K562 (cell line): ENCODE measurements around the gene MAPT. TPM values are rescaled to one million over a fixed set of nuclear protein-coding genes. Genes with fewer than 3 reads are reported as not detected.

Experiments used
- ATAC-seq: fragments of 200-7000 bp; cut with Tn5 transposase; 3 replicates; pipeline ENCODE4 v1.9.1; 2020; ENCODE audit warnings: moderate library complexity
- BruUV-seq: library from RNA; stranded (reverse); fragments of 400-500 nt; replicated peaks from 2 replicates; lab custom pipeline; 2021; lab: Mats Ljungman, UMichigan
- CTCF ChIA-PET: fragments of 300-600 bp; formaldehyde crosslinking; extraction: SDS; loops from one replicate; lab custom pipeline; 2021; ENCODE audit warnings: low intra/inter-chr PET ratio; lab: Yijun Ruan, JAX
- POLR2A ChIA-PET: fragments of 300-600, 350-650 bp; sonication (Branson Sonifier 250); formaldehyde crosslinking; extraction: SDS; loops from one replicate; lab custom pipeline; 2021; ENCODE audit warnings: antibody characterized with exemption, inconsistent platforms; lab: Yijun Ruan, JAX
- DNase-seq, 4 experiments: peaks; one replicate each; pipeline versions ENCODE4 v3.0.0 to v3.0.0-alpha.2; 2011 to 2018; ENCODE audit warnings: low spot score in 3 of 4, mixed read lengths in 3 of 4; ENCODE audit errors: extremely low read depth in 1 of 4
- FAIRE-seq: peaks from 2 replicates; lab custom pipeline; 2011; peaks lifted over from hg19 to GRCh38; lab: Jason Lieb, UNC
- H2AFZ ChIP-seq: 2 replicates; pipeline ENCODE4 v1.6.0; 2011; ENCODE audit warnings: low read depth, low read length, control low read depth, inconsistent platforms
- H3K27ac ChIP-seq: fragments of 200-600 bp; 3 replicates; pipeline ENCODE4 v1.8.0; 2011; ENCODE audit warnings: low read depth, mild to moderate bottlenecking, control low read depth, inconsistent platforms, low read length, moderate library complexity, mixed read lengths; ENCODE audit errors: extremely low read depth
- H3K27me3 ChIP-seq, 2 experiments: fragments of 300-600 bp in 1 of 2; 2 replicates in 1 of 2; 3 replicates in 1 of 2; pipeline versions ENCODE4 v1.6.0 to v1.8.0; 2011; ENCODE audit warnings: inconsistent platforms in 2 of 2, low read length in 2 of 2, mild to moderate bottlenecking in 1 of 2, mixed read lengths in 1 of 2, moderate library complexity in 1 of 2; ENCODE audit not compliant: control insufficient read depth in 2 of 2, insufficient read depth in 2 of 2
- H3K36me3 ChIP-seq: fragments of 300-600 bp; 3 replicates; pipeline ENCODE4 v1.8.0; 2011; ENCODE audit warnings: mild to moderate bottlenecking, low read length, inconsistent platforms; ENCODE audit not compliant: control insufficient read depth, insufficient read depth
- H3K4me1 ChIP-seq, 2 experiments: fragments of 200-600 bp in 1 of 2; replicated peaks in 1 of 2; 2 replicates in 1 of 2; 3 replicates in 1 of 2; pipeline versions ENCODE4 v1.5.1 to v1.8.0; 2011; ENCODE audit warnings: inconsistent platforms in 2 of 2, low read length in 2 of 2, mild to moderate bottlenecking in 1 of 2, mixed read lengths in 1 of 2, moderate library complexity in 1 of 2; ENCODE audit not compliant: control insufficient read depth in 2 of 2, insufficient read depth in 2 of 2
- H3K4me2 ChIP-seq: 2 replicates; pipeline ENCODE4 v1.6.1; 2011; ENCODE audit warnings: low read length, control low read depth, inconsistent platforms, mixed read lengths; ENCODE audit not compliant: insufficient read depth
- H3K4me3 ChIP-seq: fragments of 200-600 bp; sonication (generic), shearing (Covaris generic); 2 replicates; pipeline ENCODE4 v1.5.1; 2016; ENCODE audit warnings: control low read depth, inconsistent platforms
- H3K79me2 ChIP-seq: fragments of 200-600 bp; 3 replicates; pipeline ENCODE4 v1.8.0; 2011; ENCODE audit warnings: low read length, inconsistent platforms; ENCODE audit not compliant: control insufficient read depth, insufficient read depth
- H3K9ac ChIP-seq, 2 experiments: 2 replicates each; pipeline versions ENCODE4 v1.6.0 to v1.6.1; 2011; ENCODE audit warnings: low read depth in 2 of 2, low read length in 2 of 2, control low read depth in 1 of 2, inconsistent platforms in 1 of 2, mild to moderate bottlenecking in 1 of 2, mixed read lengths in 1 of 2; ENCODE audit not compliant: insufficient read depth in 1 of 2
- H3K9me1 ChIP-seq: one replicate; pipeline ENCODE4 v1.6.0; 2011; ENCODE audit warnings: inconsistent platforms, mild to moderate bottlenecking, low read length, moderate library complexity; ENCODE audit not compliant: control insufficient read depth, insufficient read depth
- H3K9me3 ChIP-seq: replicated peaks from 2 replicates; pipeline ENCODE4 v1.5.1; 2011; ENCODE audit warnings: low read depth, low read length, inconsistent platforms; ENCODE audit not compliant: control insufficient read depth, insufficient read depth
- H4K20me1 ChIP-seq: replicated peaks from 2 replicates; pipeline ENCODE4 v1.6.1; 2011; ENCODE audit warnings: low read length, inconsistent platforms, mixed read lengths; ENCODE audit not compliant: control insufficient read depth, insufficient read depth
- ZNF23 ChIP-seq: fragments of 250-450 bp; sonication (Bioruptor Pico); IDR thresholded peaks from 2 replicates; pipeline ENCODE4 v1.4.0; 2020; ENCODE audit warnings: mild to moderate bottlenecking
- WGBS: fragments of 100-300 bp; shearing (Covaris generic); methylation state at CpG from one replicate; pipeline ENCODE4 v1.1.6; 2016; ENCODE audit warnings: low coverage, mixed read lengths; ENCODE audit not compliant: insufficient coverage; ENCODE audit errors: missing lambda C conversion rate; 5-methylcytosine and 5-hydroxymethylcytosine counted together
- in situ Hi-C: fragments of 300-500 bp; cut with MboI; formaldehyde crosslinking; loops from 4 replicates; pipeline ENCODE4 v1.15.0; 2018; ENCODE audit warnings: inconsistent platforms, mixed read lengths
- intact Hi-C: fragments of 100-400 bp; cut with micrococcal nuclease; formaldehyde crosslinking; loops from 2 replicates; pipeline ENCODE4 v1.14.2; 2022
- polyA plus RNA-seq, 8 experiments: library from polyadenylated mRNA; depleted of rRNA in 4 of 8; stranded (reverse) in 5 of 8; unstranded in 3 of 8; fragments of >200 nt; fragmentation: Nextera tagmentation in 2 of 8; fragmentation: Illumina TruSeq in 1 of 8; extraction: Ambion mirVana in 2 of 8; extraction: Trizol in 1 of 8; gene quantifications; 2 replicates each; pipeline versions ENCODE4 v1.2.1 to v1.2.3, GENCODE V29; 2011 to 2014; ENCODE audit warnings: inconsistent platforms in 1 of 8, missing spikeins in 1 of 8
- total RNA-seq, 7 experiments: library from RNA; depleted of rRNA in 6 of 7; stranded (reverse); fragments of >200 nt in 6 of 7; fragmentation: Illumina TruSeq in 2 of 7; extraction: Trizol in 2 of 7; gene quantifications; 2 replicates each; pipeline versions ENCODE4 v1.2.1 to v1.2.3, GENCODE V29; 2011 to 2021; ENCODE audit warnings: low replicate concordance in 1 of 7
- TF ChIP-seq, protein P1 (sequence below), 3 experiments: IDR thresholded peaks in 2 of 3; conservative IDR thresholded peaks in 1 of 3; 2 replicates each; pipeline ENCODE4 v1.5.1; 2011 to 2012; ENCODE audit warnings: low read length in 3 of 3, mild to moderate bottlenecking in 3 of 3, control low read depth in 2 of 3, improper control_type of control experiment in 1 of 3, inconsistent platforms in 1 of 3, low read depth in 1 of 3, mixed read lengths in 1 of 3, moderate library complexity in 1 of 3; ENCODE audit not compliant: insufficient read depth in 2 of 3

The MAPT gene
- total and polyA plus RNA-seq, 9 of the 15 experiments (the other 6 are each of a cell fraction or from before 2014, with no cell fraction given): 0.04 to 1.1 (median 0.36) TPM

DNA sequence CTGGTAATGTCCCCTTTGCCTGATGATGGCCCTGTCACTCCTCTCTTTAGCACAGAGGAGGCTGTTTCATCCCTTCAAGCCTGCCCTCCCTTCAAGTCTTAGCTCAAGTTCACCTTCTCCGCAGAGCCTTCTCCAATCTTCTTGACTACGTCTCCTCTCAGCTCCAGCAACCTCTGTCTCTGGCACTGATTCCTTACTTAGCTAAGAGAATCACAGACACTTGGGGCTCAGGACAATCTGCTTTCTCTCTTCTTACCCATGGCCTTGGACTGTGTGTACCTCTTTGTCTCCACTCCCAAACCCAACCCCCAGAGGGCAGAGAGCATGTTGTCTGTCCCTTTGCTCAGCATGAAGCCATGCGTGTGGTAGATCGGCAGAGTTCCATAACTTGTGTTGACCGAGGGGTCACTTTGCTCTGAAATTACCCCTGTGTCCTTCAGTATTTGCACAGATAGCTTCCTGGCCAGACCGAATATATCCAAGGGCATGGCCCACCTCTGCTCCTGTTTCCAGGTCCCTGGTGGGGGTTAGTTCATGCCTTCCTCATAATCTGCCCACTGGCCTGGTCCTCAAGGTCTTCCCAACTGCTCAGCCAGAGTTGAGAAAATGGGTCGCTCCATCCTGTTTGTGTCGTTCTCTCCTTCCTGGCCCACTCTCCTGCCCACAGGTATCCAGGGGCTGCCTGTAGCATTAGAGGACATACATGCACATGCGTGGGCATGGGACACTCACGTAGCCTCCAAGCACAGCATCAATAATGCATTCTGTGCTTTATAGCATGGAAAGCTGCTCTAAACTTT lies 41.6 kb downstream of the MAPT start:
- H3K9me3 ChIP-seq: no peaks in the 10 kb centered on the region
- no peak overlapping the region for H3K4me3 ChIP-seq
- H3K9me1 ChIP-seq: no peaks in the 10 kb centered on the region
- WGBS: 20% methylated on average over 10 of the region's 10 CpGs
- TF ChIP-seq, protein P1, sequence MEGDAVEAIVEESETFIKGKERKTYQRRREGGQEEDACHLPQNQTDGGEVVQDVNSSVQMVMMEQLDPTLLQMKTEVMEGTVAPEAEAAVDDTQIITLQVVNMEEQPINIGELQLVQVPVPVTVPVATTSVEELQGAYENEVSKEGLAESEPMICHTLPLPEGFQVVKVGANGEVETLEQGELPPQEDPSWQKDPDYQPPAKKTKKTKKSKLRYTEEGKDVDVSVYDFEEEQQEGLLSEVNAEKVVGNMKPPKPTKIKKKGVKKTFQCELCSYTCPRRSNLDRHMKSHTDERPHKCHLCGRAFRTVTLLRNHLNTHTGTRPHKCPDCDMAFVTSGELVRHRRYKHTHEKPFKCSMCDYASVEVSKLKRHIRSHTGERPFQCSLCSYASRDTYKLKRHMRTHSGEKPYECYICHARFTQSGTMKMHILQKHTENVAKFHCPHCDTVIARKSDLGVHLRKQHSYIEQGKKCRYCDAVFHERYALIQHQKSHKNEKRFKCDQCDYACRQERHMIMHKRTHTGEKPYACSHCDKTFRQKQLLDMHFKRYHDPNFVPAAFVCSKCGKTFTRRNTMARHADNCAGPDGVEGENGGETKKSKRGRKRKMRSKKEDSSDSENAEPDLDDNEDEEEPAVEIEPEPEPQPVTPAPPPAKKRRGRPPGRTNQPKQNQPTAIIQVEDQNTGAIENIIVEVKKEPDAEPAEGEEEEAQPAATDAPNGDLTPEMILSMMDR (IDR thresholded peaks at IDR 0.05 in 2 of 3, conservative IDR thresholded peaks at IDR 0.05 in 1 of 3; ENCODE audit: insufficient read depth in 2 of 3, low read depth in 1 of 3, low read length in 3 of 3): peak in 1 of 3 experiments; percentile 15; a peak in 1 of 6 replicates
- no peak for TF ChIP-seq ZNF23 (CRISPR knock-in tag)
- no peak overlapping the region for H3K4me2 ChIP-seq
- in situ Hi-C loops: no loop called here
- DNase-seq (no peak), ATAC-seq (peak; percentile 70; the same call in 2 of the 3 replicates), FAIRE-seq (no peak)
- H3K9ac ChIP-seq: no peak overlapping the region
- no peaks in the 10 kb centered on the region for H3K36me3 ChIP-seq
- H3K27ac ChIP-seq: no peak overlapping the region
- no TSS peak for BruUV-seq
- H2AFZ ChIP-seq: no peak overlapping the region
- CTCF ChIA-PET: no interaction called here
- H4K20me1 ChIP-seq: no peaks in the 10 kb centered on the region
- H3K27me3 ChIP-seq: peaks cover 29 to 39% of the 10 kb centered on the region in 2 experiments
- peaks cover 0 to under 1% of the 10 kb centered on the region in 2 experiments; a peak in 2 of 5 replicates for H3K4me1 ChIP-seq
- POLR2A ChIA-PET: interaction anchor here (0.6 to 0.7 kb wide), 2 partner anchors 13 to 30 kb away, joined by 3 read pairs; no protein-coding TSS in a partner anchor
- intact Hi-C loops: no loop called here
- H3K79me2 ChIP-seq: no peaks in the 10 kb centered on the region
